Raji (cell line): ENCODE data around the gene SDK1.

Experiments used
- POLR2A ChIP-seq: IDR thresholded peaks from 2 replicates; pipeline ENCODE4 v1.6.1; 2011; ENCODE audit warnings: low read depth, low read length, control low read depth; ENCODE audit not compliant: insufficient read depth

SDK1 gene

GRCh38 chr7:4245866-4246470, 944.9 kb downstream of the SDK1 start:
- no peak for TF ChIP-seq POLR2A

- no peak for TF ChIP-seq POLR2A
Observed at GRCh38 chr7:4246536-4246935, 945.5 kb downstream of the SDK1 start.

GRCh38 chr7:4247106-4247876, 946.2 kb downstream of the SDK1 start:
- TF ChIP-seq POLR2A = no peak

- no peak for TF ChIP-seq POLR2A
Observed at GRCh38 chr7:4248295-4248694, 947.2 kb downstream of the SDK1 start.

GRCh38 chr7:4249241-4249640, 948.2 kb downstream of the SDK1 start:
- TF ChIP-seq POLR2A = no peak

- TF ChIP-seq POLR2A = no peak
Observed at GRCh38 chr7:4255336-4255735, 954.3 kb downstream of the SDK1 start.

- no peak for TF ChIP-seq POLR2A
Observed at GRCh38 chr7:4256286-4256685, 955.2 kb downstream of the SDK1 start.

- no peak for TF ChIP-seq POLR2A
Observed at GRCh38 chr7:4257146-4258111, 956.4 kb downstream of the SDK1 start.

GRCh38 chr7:4260867-4261600, 960.0 kb downstream of the SDK1 start:
- no peak for TF ChIP-seq POLR2A

- no peak for TF ChIP-seq POLR2A
Observed at GRCh38 chr7:4261601-4261960, 960.5 kb downstream of the SDK1 start.

GRCh38 chr7:4265066-4265465, 964.0 kb downstream of the SDK1 start:
- no peak for TF ChIP-seq POLR2A

- TF ChIP-seq POLR2A = no peak
Observed at GRCh38 chr7:4265676-4266075, 964.6 kb downstream of the SDK1 start.

- TF ChIP-seq POLR2A = no peak
Observed at GRCh38 chr7:4266270-4267040, 965.4 kb downstream of the SDK1 start.

- no peak for TF ChIP-seq POLR2A
Observed at GRCh38 chr7:4267341-4268039, 966.4 kb downstream of the SDK1 start.
